GM12878 (cell line): ENCODE data around the gene NPAS3. TPM values are rescaled to one million over a fixed set of nuclear protein-coding genes. Genes with fewer than 3 reads are reported as not detected.

Experiments
- ATAC-seq: fragments of 200-7000 bp; cut with Tn5 transposase; 3 replicates; pipeline ENCODE4 v1.9.1; 2020; ENCODE audit warnings: mild to moderate bottlenecking, moderate library complexity
- BruUV-seq: library from RNA; stranded (reverse); fragments of 400-500 nt; replicated peaks from 2 replicates; lab custom pipeline; 2021; lab: Mats Ljungman, UMichigan
- CTCF ChIA-PET: fragments of 300-600 bp; sonication (Branson Sonifier 250); formaldehyde crosslinking; extraction: SDS; loops from one replicate; lab custom pipeline; 2021; ENCODE audit warnings: inconsistent platforms; lab: Yijun Ruan, JAX
- POLR2A ChIA-PET: fragments of 350-600 bp; formaldehyde crosslinking; extraction: SDS; loops from one replicate; lab custom pipeline; 2021; ENCODE audit warnings: inconsistent platforms; lab: Charles Lee
- RAD21 ChIA-PET: fragments of 300-600 bp; sonication (Branson Sonifier 250); formaldehyde crosslinking; loops from one replicate; lab custom pipeline; 2023; ENCODE audit warnings: antibody characterized with exemption; ENCODE audit not compliant: unreplicated experiment; lab: Charles Lee
- SMC1A ChIA-PET: fragments of 300-600 bp; sonication (Branson Sonifier 250); formaldehyde crosslinking; loops from one replicate; lab custom pipeline; 2023; ENCODE audit not compliant: unreplicated experiment, uncharacterized antibody; lab: Charles Lee
- DNase-seq: peaks from one replicate; pipeline ENCODE4 v3.0.0-alpha.2; 2011; ENCODE audit warnings: low read depth, low spot score
- FAIRE-seq: peaks from 3 replicates; lab custom pipeline; 2011; peaks lifted over from hg19 to GRCh38; lab: Jason Lieb, UNC
- H2AFZ ChIP-seq: 2 replicates; pipeline ENCODE4 v1.6.0; 2011; ENCODE audit warnings: low read depth, low read length, control low read depth; ENCODE audit not compliant: control insufficient read depth
- H3K27ac ChIP-seq: 2 replicates; pipeline ENCODE4 v1.5.1; 2011; ENCODE audit warnings: control low read depth; ENCODE audit not compliant: control insufficient read depth, insufficient read depth
- H3K27me3 ChIP-seq, 2 experiments: replicated peaks in 1 of 2; 2 replicates each; pipeline versions ENCODE4 v1.6.0 to v1.6.1; 2011; ENCODE audit warnings: low read length in 1 of 2; ENCODE audit not compliant: control insufficient read depth in 2 of 2, insufficient read depth in 2 of 2
- H3K36me3 ChIP-seq, 2 experiments: 2 replicates each; pipeline ENCODE4 v1.5.1; 2011; ENCODE audit warnings: low read length in 1 of 2; ENCODE audit not compliant: control insufficient read depth in 2 of 2, insufficient read depth in 2 of 2
- H3K4me1 ChIP-seq: 2 replicates; pipeline ENCODE4 v1.6.1; 2011; ENCODE audit warnings: mild to moderate bottlenecking, low read length, moderate library complexity, mixed read lengths; ENCODE audit not compliant: control insufficient read depth, insufficient read depth
- H3K4me2 ChIP-seq: 2 replicates; pipeline ENCODE4 v1.6.0; 2011; ENCODE audit warnings: control low read depth; ENCODE audit not compliant: control insufficient read depth, insufficient read depth
- H3K4me3 ChIP-seq: fragments of 200-600 bp; sonication (generic); 2 replicates; pipeline ENCODE4 v1.5.1; 2016
- H3K79me2 ChIP-seq: 2 replicates; pipeline ENCODE4 v1.6.0; 2011; ENCODE audit warnings: low read length; ENCODE audit not compliant: control insufficient read depth, insufficient read depth
- H3K9ac ChIP-seq: 2 replicates; pipeline ENCODE4 v1.8.0; 2011; ENCODE audit warnings: low read length, control low read depth, mixed read lengths; ENCODE audit not compliant: control insufficient read depth, insufficient read depth
- H3K9me3 ChIP-seq: replicated peaks from 3 replicates; pipeline ENCODE4 v1.5.1; 2011; ENCODE audit warnings: mild to moderate bottlenecking, low read length; ENCODE audit not compliant: control insufficient read depth, insufficient read depth
- H4K20me1 ChIP-seq: 2 replicates; pipeline ENCODE4 v1.6.0; 2011; ENCODE audit not compliant: control insufficient read depth, insufficient read depth
- BHLHE40 ChIP-seq, 2 experiments: fragments of 450-650 bp in 1 of 2; IDR thresholded peaks; 2 replicates each; pipeline ENCODE4 v1.6.1; 2011 to 2017; ENCODE audit warnings: low read depth in 2 of 2, borderline replicate concordance in 1 of 2, improper control_type of control experiment in 1 of 2, low read length in 1 of 2, mild to moderate bottlenecking in 1 of 2
- CHD1 ChIP-seq: IDR thresholded peaks from 2 replicates; pipeline ENCODE4 v1.6.1; 2012; ENCODE audit warnings: low read depth, low read length, improper control_type of control experiment
- CHD4 ChIP-seq: fragments of 200-600 bp; sonication (generic); IDR thresholded peaks from 2 replicates; pipeline ENCODE4 v1.6.1; 2016; ENCODE audit warnings: mild to moderate bottlenecking
- ESRRA ChIP-seq: IDR thresholded peaks from 2 replicates; pipeline ENCODE4 v1.6.1; 2012; ENCODE audit warnings: mild to moderate bottlenecking, low read length, improper control_type of control experiment
- ETV6 ChIP-seq, 2 experiments: fragments of 450-650 bp in 1 of 2; IDR thresholded peaks in 1 of 2; conservative IDR thresholded peaks in 1 of 2; 2 replicates each; pipeline ENCODE4 v1.6.1; 2014; ENCODE audit warnings: antibody characterized with exemption in 1 of 2, borderline replicate concordance in 1 of 2, low read depth in 1 of 2, mild to moderate bottlenecking in 1 of 2, moderate library complexity in 1 of 2
- GATAD2B ChIP-seq: fragments of 450-650 bp; conservative IDR thresholded peaks from 2 replicates; pipeline ENCODE4 v1.6.1; 2017; ENCODE audit warnings: low read depth, mild to moderate bottlenecking, moderate library complexity
- IKZF1 ChIP-seq: fragments of 450-650 bp; conservative IDR thresholded peaks from 2 replicates; pipeline ENCODE4 v1.6.1; 2017; ENCODE audit warnings: antibody characterized with exemption, mild to moderate bottlenecking
- MYC ChIP-seq: IDR thresholded peaks from 2 replicates; pipeline ENCODE4 v1.6.1; 2011; ENCODE audit warnings: mild to moderate bottlenecking, low read length, moderate library complexity, inconsistent platforms; ENCODE audit not compliant: insufficient read depth, insufficient replicate concordance, insufficient read length, severe bottlenecking
- RFX5 ChIP-seq: IDR thresholded peaks from 2 replicates; pipeline ENCODE4 v1.6.1; 2011; ENCODE audit warnings: low read depth, low read length, improper control_type of control experiment
- SP1 ChIP-seq: IDR thresholded peaks from one replicate; pipeline ENCODE4 v1.6.1; 2011; ENCODE audit warnings: low read depth, low read length
- WGBS: methylation state at CpG from one replicate; pipeline ENCODE4 v1.1.6; 2016; ENCODE audit warnings: low lambda C conversion rate; ENCODE audit not compliant: insufficient replicate concordance, insufficient coverage; ENCODE audit errors: missing lambda C conversion rate; 5-methylcytosine and 5-hydroxymethylcytosine counted together
- in situ Hi-C: fragments of 300-500 bp; cut with MboI; formaldehyde crosslinking; loops from 9 replicates; pipeline ENCODE4 v1.14.3; 2018; ENCODE audit warnings: mixed read lengths
- intact Hi-C: fragments of 100-400 bp; cut with micrococcal nuclease; formaldehyde crosslinking; loops from one replicate; pipeline ENCODE4 v1.14.2; 2022; ENCODE audit not compliant: unreplicated experiment
- polyA plus RNA-seq, 11 experiments: library from polyadenylated mRNA; depleted of rRNA in 4 of 11; unstranded in 6 of 11; stranded (reverse) in 5 of 11; fragments of >200 nt; fragmentation: Nextera tagmentation in 4 of 11; fragmentation: Illumina TruSeq in 1 of 11; extraction: Ambion mirVana in 4 of 11; extraction: Trizol in 1 of 11; gene quantifications; 1 replicate in 1 of 11; 2 replicates in 10 of 11; pipeline versions ENCODE4 v1.2.1 to v1.2.3, GENCODE V29; 2011 to 2016; ENCODE audit warnings: inconsistent platforms in 2 of 11, missing spikeins in 2 of 11, low read depth in 1 of 11
- total RNA-seq, 4 experiments: library from RNA; depleted of rRNA in 3 of 4; stranded (reverse); fragments of >200 nt in 3 of 4; fragmentation: Illumina TruSeq in 1 of 4; extraction: Trizol in 1 of 4; gene quantifications; 2 replicates each; pipeline versions ENCODE4 v1.2.1 to v1.2.3, GENCODE V29; 2013 to 2021
- TF ChIP-seq, protein P1 (sequence below): fragments of 450-650 bp; IDR thresholded peaks from 2 replicates; pipeline ENCODE4 v1.6.1; 2017; ENCODE audit warnings: antibody characterized with exemption, mild to moderate bottlenecking, moderate library complexity
- TF ChIP-seq, protein P2 (sequence below): IDR thresholded peaks from 2 replicates; pipeline ENCODE4 v1.6.1; 2011; ENCODE audit warnings: borderline replicate concordance, low read depth, mild to moderate bottlenecking, moderate library complexity, low read length; ENCODE audit not compliant: insufficient read depth, poor library complexity, severe bottlenecking

Gene NPAS3
- total and polyA plus RNA-seq, 10 of the 15 experiments (the other 5 are each of a cell fraction or from before 2014, with no cell fraction given), result under 0.01 to 2.7 (median 0.03) TPM; not detected in 6

DNA sequence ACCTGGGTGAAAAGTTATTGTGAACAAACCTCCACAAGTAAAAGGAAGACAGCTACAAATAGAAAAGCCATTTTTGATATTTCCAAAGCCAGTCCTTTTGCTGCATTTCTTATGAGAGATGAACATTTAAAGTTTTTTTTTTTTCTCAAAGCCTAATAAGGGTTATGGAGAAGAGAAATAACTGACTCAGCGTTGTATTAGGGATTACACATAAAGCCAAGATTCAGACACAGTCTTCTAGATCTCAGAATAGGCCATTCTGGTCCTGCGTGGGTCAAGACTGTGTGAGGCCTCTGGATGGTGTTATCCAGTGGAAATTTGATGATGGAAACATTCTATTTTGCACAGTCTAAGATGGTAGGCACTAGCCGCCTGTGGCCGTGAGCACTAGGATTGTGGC is 552.4 kb downstream of the NPAS3 start:
- Histone ChIP-seq H3K4me1 (no peaks in the 10 kb centered on the region), H4K20me1 (no peaks in the 10 kb centered on the region), H3K27ac (no peak overlapping the region), H3K9me3 (no peaks in the 10 kb centered on the region), H3K79me2 (no peaks in the 10 kb centered on the region), H3K36me3 (no peaks in the 10 kb centered on the region), H2AFZ (no peak overlapping the region), H3K27me3 (no peaks in the 10 kb centered on the region; a peak in 1 of 4 replicates), H3K4me2 (no peak overlapping the region), H3K4me3 (no peak overlapping the region), H3K9ac (no peak overlapping the region)
- no peak for DNase-seq
- BruUV-seq, result no TSS peak
- ChIA-PET RAD21 (interaction anchor here (0.9 to 5.0 kb wide), 2 partner anchors 10 to 20 kb away, joined by 3 to 26 read pairs; no protein-coding TSS in a partner anchor), SMC1A (interaction anchor here (0.6 to 10.5 kb wide), 8 partner anchors 12 to 648 kb away, joined by 3 to 120 read pairs (median 6); no protein-coding TSS in a partner anchor), CTCF (interaction anchor here (0.6 to 1.1 kb wide), 3 partner anchors 9 to 349 kb away, joined by 3 to 5 read pairs (median 3); no protein-coding TSS in a partner anchor), POLR2A (interaction anchor here (0.6 to 1.1 kb wide), 6 partner anchors 10 to 165 kb away, joined by 3 read pairs; no protein-coding TSS in a partner anchor)
- in situ Hi-C loops, result no loop called here
- intact Hi-C loops, result no loop called here
- WGBS, result 52% methylated on average over 4 of the region's 4 CpGs
- FAIRE-seq, result no peak
- ATAC-seq, result no peak
- TF ChIP-seq BHLHE40 (IDR thresholded peaks at IDR 0.05; ENCODE audit: borderline replicate concordance in 1 of 2, low read depth in 2 of 2, low read length in 1 of 2) (no peak), RFX5 (no peak), ETV6 (conservative IDR thresholded peaks at IDR 0.05 in 1 of 2, IDR thresholded peaks at IDR 0.05 in 1 of 2; ENCODE audit: borderline replicate concordance in 1 of 2, low read depth in 1 of 2) (no peak), CHD1 (no peak), SP1 (no peak), GATAD2B (no peak), IKZF1 (no peak), CHD4 (no peak), ESRRA (no peak), MYC (no peak)
- TF ChIP-seq, protein P1, sequence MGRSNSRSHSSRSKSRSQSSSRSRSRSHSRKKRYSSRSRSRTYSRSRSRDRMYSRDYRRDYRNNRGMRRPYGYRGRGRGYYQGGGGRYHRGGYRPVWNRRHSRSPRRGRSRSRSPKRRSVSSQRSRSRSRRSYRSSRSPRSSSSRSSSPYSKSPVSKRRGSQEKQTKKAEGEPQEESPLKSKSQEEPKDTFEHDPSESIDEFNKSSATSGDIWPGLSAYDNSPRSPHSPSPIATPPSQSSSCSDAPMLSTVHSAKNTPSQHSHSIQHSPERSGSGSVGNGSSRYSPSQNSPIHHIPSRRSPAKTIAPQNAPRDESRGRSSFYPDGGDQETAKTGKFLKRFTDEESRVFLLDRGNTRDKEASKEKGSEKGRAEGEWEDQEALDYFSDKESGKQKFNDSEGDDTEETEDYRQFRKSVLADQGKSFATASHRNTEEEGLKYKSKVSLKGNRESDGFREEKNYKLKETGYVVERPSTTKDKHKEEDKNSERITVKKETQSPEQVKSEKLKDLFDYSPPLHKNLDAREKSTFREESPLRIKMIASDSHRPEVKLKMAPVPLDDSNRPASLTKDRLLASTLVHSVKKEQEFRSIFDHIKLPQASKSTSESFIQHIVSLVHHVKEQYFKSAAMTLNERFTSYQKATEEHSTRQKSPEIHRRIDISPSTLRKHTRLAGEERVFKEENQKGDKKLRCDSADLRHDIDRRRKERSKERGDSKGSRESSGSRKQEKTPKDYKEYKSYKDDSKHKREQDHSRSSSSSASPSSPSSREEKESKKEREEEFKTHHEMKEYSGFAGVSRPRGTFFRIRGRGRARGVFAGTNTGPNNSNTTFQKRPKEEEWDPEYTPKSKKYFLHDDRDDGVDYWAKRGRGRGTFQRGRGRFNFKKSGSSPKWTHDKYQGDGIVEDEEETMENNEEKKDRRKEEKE, result no peak
- TF ChIP-seq, protein P2, sequence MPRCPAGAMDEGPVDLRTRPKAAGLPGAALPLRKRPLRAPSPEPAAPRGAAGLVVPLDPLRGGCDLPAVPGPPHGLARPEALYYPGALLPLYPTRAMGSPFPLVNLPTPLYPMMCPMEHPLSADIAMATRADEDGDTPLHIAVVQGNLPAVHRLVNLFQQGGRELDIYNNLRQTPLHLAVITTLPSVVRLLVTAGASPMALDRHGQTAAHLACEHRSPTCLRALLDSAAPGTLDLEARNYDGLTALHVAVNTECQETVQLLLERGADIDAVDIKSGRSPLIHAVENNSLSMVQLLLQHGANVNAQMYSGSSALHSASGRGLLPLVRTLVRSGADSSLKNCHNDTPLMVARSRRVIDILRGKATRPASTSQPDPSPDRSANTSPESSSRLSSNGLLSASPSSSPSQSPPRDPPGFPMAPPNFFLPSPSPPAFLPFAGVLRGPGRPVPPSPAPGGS, result no peak
